ENCODE measurements around the gene EYS. TPM values are rescaled to one million over a fixed set of nuclear protein-coding genes. Genes with fewer than 3 reads are reported as not detected.

EYS gene
- total and polyA plus RNA-seq, 2 of the 8 experiments (the other 6 are each of a cell fraction or from before 2014, with no cell fraction given): 0.05 to 0.13 TPM

DNA sequence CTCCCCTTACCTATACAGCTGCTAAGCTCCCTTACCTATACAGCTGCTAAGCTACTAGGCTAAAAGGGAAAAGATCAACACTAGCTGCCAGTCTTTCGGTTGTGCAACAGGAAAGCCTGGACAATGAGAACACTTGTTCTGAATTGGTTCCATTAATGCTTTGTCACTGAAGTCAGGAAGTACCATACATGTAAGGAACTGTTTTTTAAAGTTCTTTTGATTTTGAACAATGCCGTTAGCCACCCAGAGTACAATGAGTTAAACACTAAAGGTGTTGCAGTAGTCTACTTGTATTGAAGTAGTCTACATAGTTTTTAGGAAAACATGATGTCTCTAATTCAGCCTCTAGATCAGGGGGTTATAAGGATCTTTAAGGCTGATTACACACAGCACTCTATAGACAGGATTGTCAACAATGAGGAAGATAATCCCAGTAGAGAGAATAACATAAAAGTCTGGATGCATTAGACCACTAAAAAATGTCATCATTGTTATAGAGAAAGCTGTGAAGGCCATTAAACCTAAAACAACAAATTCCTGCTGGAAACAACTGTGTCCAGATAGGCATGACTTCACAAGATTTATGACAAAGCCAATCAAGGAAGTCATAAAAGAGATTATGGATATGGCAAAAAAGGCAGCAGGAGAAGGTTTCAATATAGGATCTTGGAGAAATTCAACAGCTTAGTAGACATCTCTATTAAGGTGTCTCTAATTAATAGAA, 1765.1 kb downstream of the EYS start:
- Histone ChIP-seq H3K18ac (ENCODE audit: extremely low read depth, low read length) (no peak overlapping the region), H2BK5ac (ENCODE audit: low read depth, low read length) (no peak overlapping the region), H2BK15ac (ENCODE audit: low read length) (no peak overlapping the region), H4K20me1 (replicated peaks in 1 of 2; ENCODE audit: control insufficient read depth in 1 of 2, insufficient read depth in 2 of 2, low read length in 2 of 2) (no peaks in the 10 kb centered on the region), H3K4me2 (ENCODE audit: insufficient read depth in 1 of 2, low read depth in 2 of 2, low read length in 2 of 2) (no peak overlapping the region), H3K27me3 (replicated peaks in 1 of 4; ENCODE audit: control insufficient read depth in 3 of 4, extremely low read depth in 1 of 4, insufficient read depth in 3 of 4, low read length in 3 of 4) (no peaks in the 10 kb centered on the region), H4K91ac (replicated peaks; ENCODE audit: insufficient read length, low read length) (no peak overlapping the region), H3K23ac (ENCODE audit: insufficient read length) (no peak overlapping the region), H2BK120ac (replicated peaks; ENCODE audit: low read depth, low read length) (no peak overlapping the region), H3K4ac (replicated peaks; ENCODE audit: insufficient read length, low read depth, low read length) (no peak overlapping the region), H2AFZ (ENCODE audit: low read length) (no peak overlapping the region), H3K4me3 (ENCODE audit: extremely low read depth in 1 of 4, insufficient read depth in 2 of 4, low read depth in 3 of 4, low read length in 4 of 4) (no peak overlapping the region), H3K23me2 (ENCODE audit: low read depth, low read length) (no peaks in the 10 kb centered on the region), H3K36me3 (ENCODE audit: control insufficient read depth in 2 of 4, insufficient read depth in 4 of 4, low read length in 3 of 4) (no peaks in the 10 kb centered on the region), H2BK20ac (ENCODE audit: low read length) (0 out of 2 replicates have a peak overlapping the region, but pooled peaks have one; percentile 38), H3K56ac (replicated peaks; ENCODE audit: insufficient read length, low read depth, low read length) (no peak overlapping the region), H3K79me2 (ENCODE audit: control insufficient read depth in 1 of 2, insufficient read depth in 2 of 2, low read length in 2 of 2) (no peaks in the 10 kb centered on the region), H3K27ac (ENCODE audit: low read depth, low read length) (no peak overlapping the region), H4K8ac (ENCODE audit: extremely low read depth, insufficient read depth, low read length) (no peak overlapping the region), H3K4me1 (replicated peaks in 1 of 4; ENCODE audit: control insufficient read depth in 3 of 4, insufficient read depth in 4 of 4, low read length in 3 of 4) (peaks cover 0 to 2% (median 0%) of the 10 kb centered on the region in 4 experiments; a peak in 1 of 7 replicates), H3K9me3 (ENCODE audit: insufficient read depth in 2 of 2, low read depth in 1 of 2, low read length in 1 of 2) (no peaks in the 10 kb centered on the region), H3K9ac (replicated peaks in 1 of 4; ENCODE audit: extremely low read depth in 1 of 4, low read depth in 3 of 4, low read length in 3 of 4) (no peak overlapping the region), H4K5ac (ENCODE audit: insufficient read length, low read depth, low read length) (no peak overlapping the region), H3K79me1 (ENCODE audit: low read depth, low read length) (no peaks in the 10 kb centered on the region), H2BK12ac (ENCODE audit: low read depth, low read length) (no peak overlapping the region), H3K14ac (ENCODE audit: insufficient read length) (no peak overlapping the region), H2AK5ac (ENCODE audit: low read depth, low read length) (no peak overlapping the region)
- no peak for TF ChIP-seq RNF2 (IDR thresholded peaks at IDR 0.05; ENCODE audit: borderline replicate concordance, low read depth, low read length, missing control alignments, poor library complexity, severe bottlenecking)
- no peak for TF ChIP-seq GTF2F1 (IDR thresholded peaks at IDR 0.05; ENCODE audit: borderline replicate concordance, low read depth, low read length)
- TF ChIP-seq, protein P1, sequence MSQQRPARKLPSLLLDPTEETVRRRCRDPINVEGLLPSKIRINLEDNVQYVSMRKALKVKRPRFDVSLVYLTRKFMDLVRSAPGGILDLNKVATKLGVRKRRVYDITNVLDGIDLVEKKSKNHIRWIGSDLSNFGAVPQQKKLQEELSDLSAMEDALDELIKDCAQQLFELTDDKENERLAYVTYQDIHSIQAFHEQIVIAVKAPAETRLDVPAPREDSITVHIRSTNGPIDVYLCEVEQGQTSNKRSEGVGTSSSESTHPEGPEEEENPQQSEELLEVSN (IDR thresholded peaks at IDR 0.05): no peak
- no peak for TF ChIP-seq RFX5 (IDR thresholded peaks at IDR 0.05; ENCODE audit: borderline replicate concordance, low read depth, low read length)
- no peak for TF ChIP-seq CTBP2 (IDR thresholded peaks at IDR 0.05; ENCODE audit: borderline replicate concordance, insufficient read depth, insufficient read length, low read length)
- TF ChIP-seq SUZ12 (IDR thresholded peaks at IDR 0.05; ENCODE audit: low read length): no peak
- no peak for TF ChIP-seq TBP (IDR thresholded peaks at IDR 0.05; ENCODE audit: low read depth, low read length)
- TF ChIP-seq, protein P2, sequence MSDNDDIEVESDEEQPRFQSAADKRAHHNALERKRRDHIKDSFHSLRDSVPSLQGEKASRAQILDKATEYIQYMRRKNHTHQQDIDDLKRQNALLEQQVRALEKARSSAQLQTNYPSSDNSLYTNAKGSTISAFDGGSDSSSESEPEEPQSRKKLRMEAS (IDR thresholded peaks at IDR 0.05): no peak
- no peak for TF ChIP-seq SP2 (IDR thresholded peaks at IDR 0.05; ENCODE audit: low read length)
- CTCF ChIA-PET (ENCODE audit: partially characterized antibody): no interaction called here
- 93% methylated on average over 2 of the region's 2 CpGs; no CpG with 5 or more reads in 1 of the 2 experiments for WGBS, 2 experiments (ENCODE audit: extremely low coverage in 1 of 2, insufficient coverage in 1 of 2, insufficient read length in 1 of 2, insufficient replicate concordance in 2 of 2, low coverage in 1 of 2, low lambda C conversion rate in 2 of 2, missing lambda C conversion rate in 1 of 2)
- DNase-seq (ENCODE audit: low read depth in 1 of 2, low spot score in 2 of 2): no peak
- no peak for FAIRE-seq
- POLR2A ChIA-PET (ENCODE audit: partially characterized antibody): no interaction called here

Measured in H1 (cell line).